ENCODE data around the gene ACBD6. TPM values are rescaled to one million over a fixed set of nuclear protein-coding genes. Genes with fewer than 3 reads are reported as not detected.

ACBD6 gene
- total and polyA plus RNA-seq, 8 donors = 8.9 to 48.8 (median 37.7) TPM

- Histone ChIP-seq H3K27me3 (no peaks in the 10 kb centered on the region), H3K9me3 (no peaks in the 10 kb centered on the region), H3K27ac (no peak overlapping the region), H3K36me3 (peaks cover 0 to 37% (median 23%) of the 10 kb centered on the region in 4 donors), H3K4me3 (no peak overlapping the region), H3K4me1 (peaks cover 0 to 32% (median 10%) of the 10 kb centered on the region in 4 donors)
- 92 to 98% (median 97%) methylated on average over 9 to 11 of the region's 11 CpGs for WGBS, 5 donors
- intact Hi-C loops (cut with DNase I; ENCODE audit: low total_unique reads) = no loop called here
- DNase-seq = no peak
- no peak for TF ChIP-seq POLR2A (IDR thresholded peaks at IDR 0.05)
Observed at GRCh38 chr1:180274221-180274620, 228.2 kb downstream of the ACBD6 start.

DNA sequence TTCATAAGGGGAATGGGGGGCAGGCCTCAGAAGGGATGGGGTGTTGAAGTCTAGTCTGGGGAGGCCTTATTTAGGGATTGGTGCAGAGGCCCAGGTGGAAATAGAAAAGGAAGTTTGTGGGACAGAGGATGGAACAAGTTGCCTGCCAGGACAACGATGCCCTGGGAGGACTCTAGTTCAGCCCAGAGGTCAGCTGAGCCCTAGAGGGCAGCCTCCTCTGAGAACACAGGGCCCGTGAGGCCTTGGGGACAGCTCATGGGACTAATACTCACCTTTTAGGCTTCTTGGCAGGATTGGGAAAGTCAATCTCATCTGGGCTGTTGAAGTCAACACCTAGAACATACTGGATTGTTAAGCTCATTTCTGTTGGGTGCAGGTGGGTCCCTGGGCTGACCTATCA is 229.3 kb downstream of the ACBD6 start:
- DNase-seq = no peak
- intact Hi-C loops (cut with DNase I; ENCODE audit: low total_unique reads) = no loop called here

DNA sequence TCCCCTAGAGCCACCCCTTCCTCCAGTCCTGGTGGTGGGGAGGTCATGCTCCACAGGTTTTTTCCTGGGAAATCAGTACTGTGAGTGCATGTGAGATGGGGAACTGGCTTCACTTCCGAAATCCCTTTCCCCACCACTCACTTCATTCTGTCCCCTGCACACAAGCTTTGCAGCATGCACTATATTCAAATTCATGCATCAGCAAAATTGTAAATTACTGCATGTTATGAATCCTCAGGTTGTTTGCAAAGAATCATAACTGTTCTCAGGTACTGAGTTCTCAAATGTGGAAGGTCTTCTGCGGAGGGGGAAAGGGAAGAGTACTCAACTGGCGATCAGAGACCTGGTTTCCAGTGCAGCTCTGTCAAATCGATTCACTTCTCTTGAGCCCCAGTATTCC is 230.0 kb downstream of the ACBD6 start:
- Histone ChIP-seq H3K4me1 (peaks cover 0 to 24% (median 10%) of the 10 kb centered on the region in 4 donors), H3K27ac (no peak overlapping the region), H3K27me3 (no peaks in the 10 kb centered on the region), H3K9me3 (no peaks in the 10 kb centered on the region), H3K36me3 (peaks cover 0 to 31% (median 21%) of the 10 kb centered on the region in 4 donors), H3K4me3 (no peak overlapping the region)
- TF ChIP-seq EP300 (IDR thresholded peaks at IDR 0.05) (no peak), POLR2AphosphoS5 (IDR thresholded peaks at IDR 0.05) (no peak), POLR2A (IDR thresholded peaks at IDR 0.05) (no peak), CTCF (IDR thresholded peaks at IDR 0.05) (no peak)
- intact Hi-C loops (cut with DNase I; ENCODE audit: low total_unique reads) = no loop called here
- no peak for DNase-seq
- 93 to 98% (median 95%) methylated on average over 4 of the region's 4 CpGs for WGBS, 5 donors

More for the DNA sequence above, 229.3 kb downstream of the ACBD6 start:
- WGBS, 5 donors = 89 to 98% (median 95%) methylated on average over 2 of the region's 2 CpGs
- Histone ChIP-seq H3K4me3 (no peak overlapping the region), H3K36me3 (peaks cover 0 to 33% (median 21%) of the 10 kb centered on the region in 4 donors), H3K27ac (no peak overlapping the region), H3K4me1 (peaks cover 0 to 26% (median 10%) of the 10 kb centered on the region in 4 donors), H3K27me3 (no peaks in the 10 kb centered on the region), H3K9me3 (no peaks in the 10 kb centered on the region)
- TF ChIP-seq POLR2A (IDR thresholded peaks at IDR 0.05) = no peak

- no peak overlapping the region for H3K27ac ChIP-seq
- DNase-seq = peak in 1 of 2 donors; percentile 67
Observed at GRCh38 chr1:180271272-180272255, 230.8 kb downstream of the ACBD6 start.

More at GRCh38 chr1:180271272-180272255, 230.8 kb downstream of the ACBD6 start:
- Histone ChIP-seq H3K4me1 (peaks cover 0 to 20% (median 10%) of the 10 kb centered on the region in 4 donors), H3K4me3 (no peak overlapping the region), H3K9me3 (no peaks in the 10 kb centered on the region), H3K36me3 (peaks cover 0 to 31% (median 21%) of the 10 kb centered on the region in 4 donors), H3K27me3 (no peaks in the 10 kb centered on the region)
- WGBS, 5 donors = 73 to 87% (median 78%) methylated on average over 20 to 23 of the region's 23 CpGs
- TF ChIP-seq POLR2A (IDR thresholded peaks at IDR 0.05) (no peak), CTCF (IDR thresholded peaks at IDR 0.05) (no peak), EP300 (IDR thresholded peaks at IDR 0.05) (no peak), POLR2AphosphoS5 (IDR thresholded peaks at IDR 0.05) (no peak)
- intact Hi-C loops (cut with DNase I; ENCODE audit: low total_unique reads) = no loop called here

Data from stomach (tissue), 9 donors.